Measurements from ENCODE around the gene MRPL2. TPM values are rescaled to one million over a fixed set of nuclear protein-coding genes. Genes with fewer than 3 reads are reported as not detected.
A peak's percentile ranks its signal among the peaks of the same experiment; 100 is the strongest.

MRPL2 gene
- total and polyA plus RNA-seq, 2 of the 8 experiments (the other 6 are each of a cell fraction or from before 2014, with no cell fraction given) = 58.7 to 99.9 TPM

GRCh38 chr6:43089874-43090558 lies 30.8 kb upstream of the MRPL2 start:
- peak overlapping the region; percentile 19 to 46 (median 31); a peak in 7 of 8 replicates for H3K4me3 ChIP-seq (ENCODE audit: extremely low read depth in 1 of 4, insufficient read depth in 2 of 4, low read depth in 3 of 4, low read length in 4 of 4)
- H3K56ac ChIP-seq (replicated peaks; ENCODE audit: insufficient read length, low read depth, low read length) = peak overlapping the region; percentile 73
- peaks cover 18 to 33% (median 26%) of the 10 kb centered on the region in 4 experiments for H3K4me1 ChIP-seq (replicated peaks in 1 of 4; ENCODE audit: control insufficient read depth in 3 of 4, insufficient read depth in 4 of 4, low read length in 3 of 4)
- H4K20me1 ChIP-seq (replicated peaks in 1 of 2; ENCODE audit: control insufficient read depth in 1 of 2, insufficient read depth in 2 of 2, low read length in 2 of 2) = peaks cover 0 to 2% of the 10 kb centered on the region in 2 experiments
- H3K27me3 ChIP-seq (replicated peaks in 1 of 4; ENCODE audit: control insufficient read depth in 3 of 4, extremely low read depth in 1 of 4, insufficient read depth in 3 of 4, low read length in 3 of 4) = no peaks in the 10 kb centered on the region
- H3K79me2 ChIP-seq (ENCODE audit: control insufficient read depth in 1 of 2, insufficient read depth in 2 of 2, low read length in 2 of 2) = peaks cover 15 to 78% of the 10 kb centered on the region in 2 experiments
- ChIA-PET POLR2A (ENCODE audit: partially characterized antibody) (interaction anchor here (0.7 to 2.8 kb wide), 6 partner anchors 13 to 76 kb away, joined by 3 to 28 read pairs (median 4); partner anchors contain the start of genes KLC4, MRPL2 and PTK7), CTCF (ENCODE audit: partially characterized antibody) (interaction anchor here (1.2 to 4.4 kb wide), 5 partner anchors 10 to 39 kb away, joined by 4 to 19 read pairs (median 6); partner anchors contain the start of gene PTK7)
- peak overlapping the region; percentile 95 for H2AK5ac ChIP-seq (ENCODE audit: low read depth, low read length)
- peak overlapping the region; percentile 61 for H3K4ac ChIP-seq (replicated peaks; ENCODE audit: insufficient read length, low read depth, low read length)
- H2AFZ ChIP-seq (ENCODE audit: low read length) = no peak overlapping the region
- H3K18ac ChIP-seq (ENCODE audit: extremely low read depth, low read length) = peak overlapping the region; percentile 96
- H3K9ac ChIP-seq (replicated peaks in 1 of 4; ENCODE audit: extremely low read depth in 1 of 4, low read depth in 3 of 4, low read length in 3 of 4) = peak overlapping the region in 2 of 4 experiments; percentile 5 to 27; a peak in 3 of 7 replicates
- no peak for FAIRE-seq
- 25% methylated on average over 8 of the region's 8 CpGs; no CpG with 5 or more reads in 1 of the 2 experiments for WGBS, 2 experiments (ENCODE audit: extremely low coverage in 1 of 2, insufficient coverage in 1 of 2, insufficient read length in 1 of 2, insufficient replicate concordance in 2 of 2, low coverage in 1 of 2, low lambda C conversion rate in 2 of 2, missing lambda C conversion rate in 1 of 2)
- peak overlapping the region; percentile 65 for H4K5ac ChIP-seq (ENCODE audit: insufficient read length, low read depth, low read length)
- H3K79me1 ChIP-seq (ENCODE audit: low read depth, low read length) = peaks cover 16% of the 10 kb centered on the region
- DNase-seq (ENCODE audit: low read depth in 1 of 2, low spot score in 2 of 2) = peak in 1 of 2 experiments; percentile 57
- peak overlapping the region; percentile 67 for H4K91ac ChIP-seq (replicated peaks; ENCODE audit: insufficient read length, low read length)
- no peaks in the 10 kb centered on the region for H3K9me3 ChIP-seq (ENCODE audit: insufficient read depth in 2 of 2, low read depth in 1 of 2, low read length in 1 of 2)
- H3K23ac ChIP-seq (ENCODE audit: insufficient read length) = no peak overlapping the region
- H2BK20ac ChIP-seq (ENCODE audit: low read length) = peak overlapping the region; percentile 99
- no peak overlapping the region for H3K14ac ChIP-seq (ENCODE audit: insufficient read length)
- peak overlapping the region; percentile 91 for H2BK120ac ChIP-seq (replicated peaks; ENCODE audit: low read depth, low read length)
- H3K4me2 ChIP-seq (ENCODE audit: insufficient read depth in 1 of 2, low read depth in 2 of 2, low read length in 2 of 2) = peak overlapping the region; percentile 68 to 91
- peak overlapping the region; percentile 81 for H3K27ac ChIP-seq (ENCODE audit: low read depth, low read length)
- H2BK5ac ChIP-seq (ENCODE audit: low read depth, low read length) = peak overlapping the region; percentile 97
- H2BK12ac ChIP-seq (ENCODE audit: low read depth, low read length) = peak overlapping the region; percentile 95
- peak overlapping the region; percentile 88 for H4K8ac ChIP-seq (ENCODE audit: extremely low read depth, insufficient read depth, low read length)
- H3K23me2 ChIP-seq (ENCODE audit: low read depth, low read length) = 0 out of 2 replicates have a peak, but pooled peaks cover 2% of the 10 kb centered on the region
- peak overlapping the region; percentile 97; the same call in 1 of the 2 replicates for H2BK15ac ChIP-seq (ENCODE audit: low read length)
- H3K36me3 ChIP-seq (ENCODE audit: control insufficient read depth in 2 of 4, insufficient read depth in 4 of 4, low read length in 3 of 4) = no peaks in the 10 kb centered on the region
- TF ChIP-seq POLR2A (IDR thresholded peaks at IDR 0.05; ENCODE audit: control extremely low read depth in 1 of 2, low read depth in 2 of 2, low read length in 2 of 2) (no peak), ATF2 (IDR thresholded peaks at IDR 0.05; ENCODE audit: low read length) (no peak), RFX5 (IDR thresholded peaks at IDR 0.05; ENCODE audit: borderline replicate concordance, low read depth, low read length) (no peak), SIX5 (IDR thresholded peaks at IDR 0.05; ENCODE audit: low read depth, low read length) (no peak), ASH2L (IDR thresholded peaks at IDR 0.05; ENCODE audit: low read length) (no peak), POU5F1 (IDR thresholded peaks at IDR 0.05; ENCODE audit: low read depth, low read length) (no peak), CEBPB (IDR thresholded peaks at IDR 0.05; ENCODE audit: low read depth, low read length) (no peak), RBBP5 (IDR thresholded peaks at IDR 0.05; ENCODE audit: borderline replicate concordance, low read depth, low read length) (0 out of 2 replicates have a peak, but pooled peaks have one; percentile 19), KDM4A (IDR thresholded peaks at IDR 0.05; ENCODE audit: low read depth, low read length, severe bottlenecking) (peak; percentile 21), TEAD4 (IDR thresholded peaks at IDR 0.05; ENCODE audit: low read depth, low read length) (peak; percentile 50; the same call in 1 of the 2 replicates), CBX5 (IDR thresholded peaks at IDR 0.05; ENCODE audit: low read depth, low read length) (no peak)
